CD4-positive, alpha-beta memory T cell (primary cell): ENCODE measurements around the gene ATRNL1. TPM values are rescaled to one million over a fixed set of nuclear protein-coding genes. Genes with fewer than 3 reads are reported as not detected.

Experiments used
- CTCF ChIA-PET: fragments of 350-600 bp; sonication (Branson Sonifier 250); formaldehyde crosslinking; loops from one replicate; lab custom pipeline; 2021; ENCODE audit warnings: inconsistent platforms; ENCODE audit not compliant: partially characterized antibody; lab: Charles Lee
- POLR2A ChIA-PET: fragments of 350-600 bp; sonication (Branson Sonifier 250); formaldehyde crosslinking; loops from one replicate; lab custom pipeline; 2021; ENCODE audit not compliant: partially characterized antibody; lab: Charles Lee
- DNase-seq, 5 donors: peaks; one replicate each; pipeline versions ENCODE4 v3.0.0 to v3.0.0-alpha.2; 2020 to 2022; ENCODE audit warnings: mixed read lengths in 1 of 5
- H3K27ac ChIP-seq: one replicate; pipeline ENCODE4 v1.7.0; 2013; ENCODE audit warnings: low read depth, low read length
- H3K27me3 ChIP-seq: 2 replicates; pipeline ENCODE4 v1.7.0; 2013; ENCODE audit warnings: mild to moderate bottlenecking, low read length, moderate library complexity; ENCODE audit not compliant: insufficient read depth
- H3K36me3 ChIP-seq: 2 replicates; pipeline ENCODE4 v1.7.0; 2013; ENCODE audit warnings: mild to moderate bottlenecking, low read length, moderate library complexity; ENCODE audit not compliant: insufficient read depth
- H3K4me1 ChIP-seq: 2 replicates; pipeline ENCODE4 v1.7.0; 2013; ENCODE audit warnings: mild to moderate bottlenecking, low read length, moderate library complexity; ENCODE audit not compliant: insufficient read depth
- H3K4me3 ChIP-seq, 2 donors: one replicate each; pipeline ENCODE4 v1.7.0; 2013; ENCODE audit warnings: low read length in 2 of 2, mild to moderate bottlenecking in 1 of 2
- H3K9me3 ChIP-seq, 2 donors: one replicate each; pipeline ENCODE4 v1.7.0; 2013; ENCODE audit warnings: low read length in 2 of 2, control low read depth in 1 of 2; ENCODE audit not compliant: control insufficient read depth in 1 of 2
- H3K27ac Mint-ChIP-seq, 7 donors: one replicate each; pipeline ENCODE4 v1.8.0; 2020 to 2021; ENCODE audit warnings: mixed read lengths in 7 of 7, mild to moderate bottlenecking in 6 of 7, inconsistent platforms in 3 of 7, moderate library complexity in 3 of 7
- H3K27me3 Mint-ChIP-seq, 2 donors: one replicate each; pipeline ENCODE4 v1.8.0; 2020 to 2021; ENCODE audit warnings: mixed read lengths in 2 of 2
- H3K36me3 Mint-ChIP-seq, 2 donors: one replicate each; pipeline ENCODE4 v1.8.0; 2020 to 2021; ENCODE audit warnings: mixed read lengths in 2 of 2, inconsistent platforms in 1 of 2, mild to moderate bottlenecking in 1 of 2
- H3K4me1 Mint-ChIP-seq, 4 donors: one replicate each; pipeline ENCODE4 v1.8.0; 2020 to 2021; ENCODE audit warnings: mixed read lengths in 4 of 4, mild to moderate bottlenecking in 1 of 4
- H3K4me3 Mint-ChIP-seq, 8 donors: one replicate each; pipeline ENCODE4 v1.8.0; 2020 to 2021; ENCODE audit warnings: mixed read lengths in 8 of 8, mild to moderate bottlenecking in 7 of 8, moderate library complexity in 6 of 8, inconsistent platforms in 3 of 8
- H3K9me3 Mint-ChIP-seq, 8 donors: one replicate each; pipeline ENCODE4 v1.8.0; 2020 to 2021; ENCODE audit warnings: mixed read lengths in 8 of 8, mild to moderate bottlenecking in 5 of 8, inconsistent platforms in 3 of 8, moderate library complexity in 1 of 8
- intact Hi-C: fragments of 100-400 bp; cut with micrococcal nuclease; formaldehyde crosslinking; loops from one replicate; pipeline ENCODE4 v1.15.1; 2023
- polyA plus RNA-seq, 2 donors: library from polyadenylated mRNA; unstranded; fragments of 300-500 nt; fragmentation: Illumina TruSeq; gene quantifications; one replicate each; pipeline ENCODE4 v1.2.3, GENCODE V29; 2021
- total RNA-seq, 2 experiments: library from RNA; stranded (reverse); gene quantifications; one replicate each; pipeline ENCODE4 v1.2.3, GENCODE V29; 2021

ATRNL1 gene
- total and polyA plus RNA-seq, 4 experiments from 2014 or later: 0.23 to 0.50 TPM; not detected in 2

DNA sequence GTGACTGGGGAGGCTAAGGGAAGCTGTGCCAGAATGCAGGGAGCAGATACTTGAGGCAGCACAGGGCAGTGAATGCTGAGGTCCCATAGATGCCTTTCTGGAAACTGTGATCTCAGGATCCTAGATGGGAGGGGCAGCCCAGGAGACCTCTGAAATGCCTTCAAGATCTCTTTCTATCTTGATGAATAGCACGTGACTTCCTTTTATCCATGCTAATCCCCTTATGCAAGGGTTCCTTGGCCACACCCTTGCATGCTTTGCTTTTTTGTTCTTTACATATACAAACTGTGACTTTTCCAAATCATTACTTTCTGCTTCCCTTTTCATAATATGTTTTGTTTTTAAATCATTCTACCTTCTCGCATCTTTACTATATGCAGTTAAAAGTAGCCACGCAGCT, 14.7 kb downstream of the ATRNL1 start:
- Mint-ChIP-seq H3K4me3 (no peak overlapping the region), H3K27ac (no peak overlapping the region), H3K9me3 (peaks cover 0 to 33% (median 22%) of the 10 kb centered on the region in 8 donors), H3K27me3 (peaks cover 3 to 8% of the 10 kb centered on the region in 2 donors), H3K4me1 (no peaks in the 10 kb centered on the region), H3K36me3 (no peaks in the 10 kb centered on the region)
- no peak overlapping the region for H3K4me3 ChIP-seq
- ChIA-PET CTCF (no interaction called here), POLR2A (no interaction called here)
- H3K36me3 ChIP-seq: no peaks in the 10 kb centered on the region
- H3K4me1 ChIP-seq: no peaks in the 10 kb centered on the region
- DNase-seq: no peak
- intact Hi-C loops: no loop called here
- H3K27ac ChIP-seq: no peak overlapping the region
- no peaks in the 10 kb centered on the region for H3K27me3 ChIP-seq
- no peaks in the 10 kb centered on the region for H3K9me3 ChIP-seq

DNA sequence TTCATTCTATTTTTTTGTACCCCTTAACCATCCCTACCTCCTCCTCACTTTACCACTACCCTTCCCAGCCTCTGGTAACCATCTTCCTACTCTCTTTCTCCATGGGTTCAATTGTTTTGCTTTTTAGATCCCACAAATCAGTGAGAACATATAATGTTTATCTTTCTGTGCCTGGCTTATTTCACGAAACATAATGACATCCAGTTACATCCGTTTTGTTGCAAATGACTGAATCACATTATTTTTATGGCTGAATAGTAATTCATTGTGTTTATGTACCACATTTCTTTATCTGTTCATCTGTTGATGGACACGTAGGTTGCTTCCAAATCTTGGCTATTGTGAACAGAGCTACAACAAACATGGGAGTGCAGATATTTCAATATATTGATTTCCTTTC, 24.1 kb downstream of the ATRNL1 start:
- no peak overlapping the region for H3K27ac ChIP-seq
- ChIA-PET POLR2A (no interaction called here), CTCF (no interaction called here)
- no peaks in the 10 kb centered on the region for H3K27me3 ChIP-seq
- no peak for DNase-seq
- Mint-ChIP-seq H3K27me3 (peaks cover 7 to 9% of the 10 kb centered on the region in 2 donors), H3K4me1 (no peaks in the 10 kb centered on the region), H3K36me3 (no peaks in the 10 kb centered on the region), H3K4me3 (no peak overlapping the region), H3K27ac (no peak overlapping the region), H3K9me3 (peaks cover 0 to 4% (median 0%) of the 10 kb centered on the region in 8 donors)
- no peaks in the 10 kb centered on the region for H3K9me3 ChIP-seq
- no peak overlapping the region for H3K4me3 ChIP-seq
- H3K4me1 ChIP-seq: no peaks in the 10 kb centered on the region
- intact Hi-C loops: no loop called here
- H3K36me3 ChIP-seq: no peaks in the 10 kb centered on the region

DNA sequence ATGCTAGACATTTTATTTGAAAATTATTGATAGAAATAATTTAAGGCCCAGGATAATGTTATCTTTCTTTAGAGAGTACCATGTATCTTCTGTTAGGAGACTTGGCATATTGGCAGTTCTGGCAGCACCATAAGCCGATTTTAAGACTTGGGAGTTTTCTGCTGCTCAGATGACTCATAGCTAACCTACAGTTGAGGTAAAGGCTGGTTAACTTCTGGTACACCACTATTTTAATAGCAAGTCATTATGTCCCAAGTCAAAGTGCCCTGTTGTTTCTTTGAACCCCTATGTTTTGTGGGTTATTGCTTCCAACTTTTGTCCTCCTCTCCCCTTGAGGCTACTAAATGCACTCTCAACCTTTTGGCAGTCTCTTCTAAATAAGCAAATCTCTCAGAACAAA, 25.2 kb downstream of the ATRNL1 start:
- Mint-ChIP-seq H3K9me3 (peaks cover 0 to 2% (median 0%) of the 10 kb centered on the region in 8 donors), H3K36me3 (no peaks in the 10 kb centered on the region), H3K27me3 (peaks cover 7% of the 10 kb centered on the region in 2 donors), H3K4me3 (no peak overlapping the region), H3K27ac (no peak overlapping the region), H3K4me1 (no peaks in the 10 kb centered on the region)
- Histone ChIP-seq H3K27me3 (no peaks in the 10 kb centered on the region), H3K4me3 (no peak overlapping the region), H3K27ac (no peak overlapping the region), H3K9me3 (no peaks in the 10 kb centered on the region), H3K4me1 (no peaks in the 10 kb centered on the region), H3K36me3 (no peaks in the 10 kb centered on the region)
- intact Hi-C loops: no loop called here
- no peak for DNase-seq
- ChIA-PET CTCF (no interaction called here), POLR2A (no interaction called here)

DNA sequence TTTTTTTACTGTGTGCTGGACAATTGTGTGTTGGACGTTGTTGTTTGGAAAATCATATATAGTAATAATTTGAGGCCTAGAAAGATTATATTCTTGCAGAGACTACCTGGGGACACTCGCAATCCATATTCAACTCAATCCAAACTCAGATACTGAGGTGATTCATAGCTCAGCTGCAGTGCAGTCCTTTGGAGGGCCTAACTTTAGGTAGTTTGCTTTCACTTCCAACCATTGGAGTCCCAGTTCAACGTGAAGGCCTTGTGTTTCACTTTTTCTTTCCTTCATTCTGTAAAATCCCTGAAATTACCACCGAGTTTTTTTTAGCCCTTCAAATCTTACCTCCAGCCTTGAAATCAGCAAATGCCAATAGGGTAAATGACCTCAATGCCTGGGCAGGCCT, 32.3 kb downstream of the ATRNL1 start:
- no peaks in the 10 kb centered on the region for H3K27me3 ChIP-seq
- Mint-ChIP-seq H3K4me3 (no peak overlapping the region), H3K4me1 (no peaks in the 10 kb centered on the region), H3K9me3 (no peaks in the 10 kb centered on the region), H3K36me3 (no peaks in the 10 kb centered on the region), H3K27ac (no peak overlapping the region), H3K27me3 (no peaks in the 10 kb centered on the region)
- intact Hi-C loops: no loop called here
- H3K4me3 ChIP-seq: no peak overlapping the region
- POLR2A ChIA-PET: interaction anchor here (0.6 kb wide), 1 partner anchor 679 kb away, joined by 3 read pairs; no protein-coding TSS in a partner anchor
- no peak for DNase-seq
- H3K4me1 ChIP-seq: no peaks in the 10 kb centered on the region
- CTCF ChIA-PET: interaction anchor here (0.7 to 1.5 kb wide), 2 partner anchors 13 to 822 kb away, joined by 3 to 4 read pairs; no protein-coding TSS in a partner anchor
- H3K9me3 ChIP-seq: no peaks in the 10 kb centered on the region
- no peaks in the 10 kb centered on the region for H3K36me3 ChIP-seq
- H3K27ac ChIP-seq: no peak overlapping the region

DNA sequence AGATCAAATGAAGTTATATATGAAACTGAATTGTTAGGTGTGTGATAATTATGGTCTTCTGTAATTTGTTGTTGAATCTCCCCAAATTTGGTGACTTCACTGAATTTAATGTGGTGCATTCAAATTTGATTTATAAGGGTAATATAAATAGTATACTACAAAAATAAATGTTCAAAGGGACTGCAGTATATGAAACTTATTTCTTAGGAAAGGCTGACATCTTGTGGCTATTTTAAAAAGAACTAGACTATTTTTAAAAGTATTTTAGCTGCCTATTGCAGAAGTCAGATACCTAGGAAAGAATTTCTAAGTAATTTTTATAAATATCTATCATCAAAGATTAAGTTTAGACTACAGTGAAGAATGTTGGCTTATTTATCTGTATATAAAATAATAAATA, 36.6 kb downstream of the ATRNL1 start:
- Histone ChIP-seq H3K36me3 (no peaks in the 10 kb centered on the region), H3K27me3 (no peaks in the 10 kb centered on the region), H3K4me1 (no peaks in the 10 kb centered on the region), H3K4me3 (no peak overlapping the region), H3K27ac (no peak overlapping the region), H3K9me3 (no peaks in the 10 kb centered on the region)
- peaks cover 3 to 4% of the 10 kb centered on the region in 2 donors for H3K27me3 Mint-ChIP-seq
- H3K4me3 Mint-ChIP-seq: no peak overlapping the region
- H3K36me3 Mint-ChIP-seq: no peaks in the 10 kb centered on the region
- no peaks in the 10 kb centered on the region for H3K4me1 Mint-ChIP-seq
- ChIA-PET POLR2A (no interaction called here), CTCF (interaction anchor here (0.8 to 1.4 kb wide), 3 partner anchors 576 to 826 kb away, joined by 3 to 12 read pairs (median 4); no protein-coding TSS in a partner anchor)
- H3K9me3 Mint-ChIP-seq: peaks cover 0 to 2% (median 0%) of the 10 kb centered on the region in 8 donors
- intact Hi-C loops: no loop called here
- DNase-seq: peak in 4 of 5 donors; percentile 1 to 21 (median 11)
- no peak overlapping the region for H3K27ac Mint-ChIP-seq

DNA sequence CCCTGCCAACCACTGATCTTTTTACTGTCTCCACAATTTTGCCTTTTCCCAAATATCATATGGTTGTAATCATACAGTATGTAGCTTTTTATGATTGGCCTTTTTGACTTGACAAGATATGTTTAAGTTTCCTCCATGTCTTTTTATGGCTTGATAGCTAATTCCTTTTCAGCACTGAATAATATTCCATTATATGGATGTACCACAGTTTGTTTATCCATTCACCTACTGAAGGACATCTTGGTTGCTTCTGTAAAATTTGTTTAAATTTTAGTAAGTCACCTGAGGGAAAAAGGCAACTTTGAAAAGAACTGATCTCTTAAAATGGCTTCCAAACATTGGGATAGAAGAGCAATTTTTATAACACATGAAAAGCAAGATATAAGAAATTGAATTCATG, 43.5 kb downstream of the ATRNL1 start:
- Mint-ChIP-seq H3K9me3 (peaks cover 0 to 5% (median 2%) of the 10 kb centered on the region in 8 donors), H3K27me3 (peaks cover 6 to 13% of the 10 kb centered on the region in 2 donors), H3K36me3 (no peaks in the 10 kb centered on the region), H3K4me3 (no peak overlapping the region), H3K4me1 (no peaks in the 10 kb centered on the region), H3K27ac (no peak overlapping the region)
- H3K36me3 ChIP-seq: no peaks in the 10 kb centered on the region
- intact Hi-C loops: no loop called here
- no peaks in the 10 kb centered on the region for H3K27me3 ChIP-seq
- H3K9me3 ChIP-seq: no peaks in the 10 kb centered on the region
- H3K4me1 ChIP-seq: no peaks in the 10 kb centered on the region
- H3K4me3 ChIP-seq: no peak overlapping the region
- POLR2A ChIA-PET: no interaction called here
- no peak overlapping the region for H3K27ac ChIP-seq
- no peak for DNase-seq
- CTCF ChIA-PET: no interaction called here

DNA sequence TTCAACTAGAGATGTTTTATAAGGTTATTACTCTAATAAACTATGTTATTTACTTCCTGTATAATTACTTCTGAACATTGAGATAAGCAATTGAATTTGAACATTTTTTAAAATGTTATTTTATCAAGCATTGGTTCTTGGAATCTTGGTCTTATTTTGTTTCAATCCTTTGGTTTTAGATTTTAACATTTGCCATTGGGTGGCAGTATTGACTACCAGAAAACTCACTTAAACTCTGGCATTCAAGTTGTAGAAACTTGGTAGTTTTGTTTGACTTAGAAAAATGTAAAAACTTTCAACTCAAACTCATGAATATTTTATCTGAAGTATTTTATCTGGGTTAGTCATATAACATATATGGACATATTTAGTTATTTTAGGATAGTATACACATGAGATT, 48.1 kb downstream of the ATRNL1 start:
- Histone ChIP-seq H3K27ac (no peak overlapping the region), H3K36me3 (no peaks in the 10 kb centered on the region), H3K4me3 (no peak overlapping the region), H3K9me3 (no peaks in the 10 kb centered on the region), H3K4me1 (no peaks in the 10 kb centered on the region), H3K27me3 (no peaks in the 10 kb centered on the region)
- H3K4me3 Mint-ChIP-seq: no peak overlapping the region
- peaks cover 0 to 7% (median 2%) of the 10 kb centered on the region in 8 donors for H3K9me3 Mint-ChIP-seq
- peaks cover 3 to 17% of the 10 kb centered on the region in 2 donors for H3K27me3 Mint-ChIP-seq
- no peak for DNase-seq
- H3K4me1 Mint-ChIP-seq: no peaks in the 10 kb centered on the region
- H3K36me3 Mint-ChIP-seq: no peaks in the 10 kb centered on the region
- H3K27ac Mint-ChIP-seq: no peak overlapping the region
- POLR2A ChIA-PET: no interaction called here
- intact Hi-C loops: no loop called here
- CTCF ChIA-PET: no interaction called here
